Uterus (tissue), 2 donors: Measurements from ENCODE around the gene TGFB1I1.

ENCODE experiments used
- POLR2A ChIP-seq, 2 donors: fragments of 450-650 bp; IDR thresholded peaks; one replicate each; pipeline ENCODE4 v1.6.1; 2016; ENCODE audit warnings: antibody characterized with exemption in 2 of 2, mild to moderate bottlenecking in 1 of 2, moderate library complexity in 1 of 2
- TF ChIP-seq, protein P1 (sequence below), 4 experiments: fragments of 200-600 bp in 2 of 4; fragments of 450-650 bp in 2 of 4; sonication (generic) in 2 of 4; IDR thresholded peaks; one replicate each; pipeline ENCODE4 v1.5.1; 2016 to 2019; ENCODE audit warnings: antibody characterized with exemption in 4 of 4, mild to moderate bottlenecking in 2 of 4, moderate library complexity in 1 of 4

DNA sequence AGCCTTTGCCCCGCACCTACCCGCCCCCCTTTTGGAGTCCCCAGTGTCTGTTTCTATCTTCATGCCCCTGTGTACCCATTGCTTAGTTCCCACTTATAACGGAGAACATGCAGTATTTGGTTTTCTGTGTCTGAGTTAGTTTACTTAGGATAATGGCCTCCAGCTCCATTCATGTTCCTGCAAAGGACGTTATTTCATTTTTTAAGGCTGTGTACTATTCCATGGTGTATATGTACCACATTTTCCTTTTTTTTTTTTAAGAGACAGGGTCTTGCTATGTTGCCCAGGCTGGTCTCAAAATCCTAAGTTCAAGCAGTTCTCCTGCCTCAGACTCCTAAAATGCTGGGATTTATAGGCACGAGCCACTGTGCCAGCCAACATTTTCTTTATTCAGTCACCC lies 4.1 kb upstream of the TGFB1I1 start:
- TF ChIP-seq, protein P1, sequence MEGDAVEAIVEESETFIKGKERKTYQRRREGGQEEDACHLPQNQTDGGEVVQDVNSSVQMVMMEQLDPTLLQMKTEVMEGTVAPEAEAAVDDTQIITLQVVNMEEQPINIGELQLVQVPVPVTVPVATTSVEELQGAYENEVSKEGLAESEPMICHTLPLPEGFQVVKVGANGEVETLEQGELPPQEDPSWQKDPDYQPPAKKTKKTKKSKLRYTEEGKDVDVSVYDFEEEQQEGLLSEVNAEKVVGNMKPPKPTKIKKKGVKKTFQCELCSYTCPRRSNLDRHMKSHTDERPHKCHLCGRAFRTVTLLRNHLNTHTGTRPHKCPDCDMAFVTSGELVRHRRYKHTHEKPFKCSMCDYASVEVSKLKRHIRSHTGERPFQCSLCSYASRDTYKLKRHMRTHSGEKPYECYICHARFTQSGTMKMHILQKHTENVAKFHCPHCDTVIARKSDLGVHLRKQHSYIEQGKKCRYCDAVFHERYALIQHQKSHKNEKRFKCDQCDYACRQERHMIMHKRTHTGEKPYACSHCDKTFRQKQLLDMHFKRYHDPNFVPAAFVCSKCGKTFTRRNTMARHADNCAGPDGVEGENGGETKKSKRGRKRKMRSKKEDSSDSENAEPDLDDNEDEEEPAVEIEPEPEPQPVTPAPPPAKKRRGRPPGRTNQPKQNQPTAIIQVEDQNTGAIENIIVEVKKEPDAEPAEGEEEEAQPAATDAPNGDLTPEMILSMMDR (IDR thresholded peaks at IDR 0.05): no peak
- no peak for TF ChIP-seq POLR2A (IDR thresholded peaks at IDR 0.05)
